Measurements from ENCODE around the gene PRKN. TPM values are rescaled to one million over a fixed set of nuclear protein-coding genes. Genes with fewer than 3 reads are reported as not detected.

The PRKN gene
- total and polyA plus RNA-seq, 2 experiments from 2014 or later: 2.3 to 3.9 TPM

- H3K79me2 ChIP-seq: no peaks in the 10 kb centered on the region
- 79% methylated on average over 7 of the region's 7 CpGs for WGBS (ENCODE audit: low lambda C conversion rate, missing lambda C conversion rate)
- no peaks in the 10 kb centered on the region for H3K9me3 ChIP-seq (ENCODE audit: low read depth)
- no peaks in the 10 kb centered on the region for H3K9me2 ChIP-seq (replicated peaks; ENCODE audit: insufficient read depth)
- no peak overlapping the region for H3K27ac ChIP-seq
- no peaks in the 10 kb centered on the region for H4K20me1 ChIP-seq (ENCODE audit: insufficient read depth, poor library complexity, severe bottlenecking)
- no peak overlapping the region for H3K4me3 ChIP-seq
- TF ChIP-seq CTCF (IDR thresholded peaks at IDR 0.05; ENCODE audit: poor library complexity): no peak
- no peak for TF ChIP-seq EZH2 (IDR thresholded peaks at IDR 0.05; ENCODE audit: borderline replicate concordance)
- no peak for TF ChIP-seq EZH2phosphoT487 (IDR thresholded peaks at IDR 0.05; ENCODE audit: low read depth, severe bottlenecking, unreplicated experiment)
- no peak overlapping the region for H3K4me2 ChIP-seq
- no peak overlapping the region for H2AFZ ChIP-seq
- H3K27me3 ChIP-seq: no peaks in the 10 kb centered on the region
- H3K36me3 ChIP-seq (replicated peaks; ENCODE audit: insufficient read depth, low read depth): no peaks in the 10 kb centered on the region
- DNase-seq (ENCODE audit: low spot score): no peak
- H3K4me1 ChIP-seq (ENCODE audit: insufficient read depth): no peaks in the 10 kb centered on the region
Measured at GRCh38 chr6:162055365-162055764, 672.2 kb downstream of the PRKN start.

- no peak for TF ChIP-seq EZH2 (IDR thresholded peaks at IDR 0.05; ENCODE audit: borderline replicate concordance)
- TF ChIP-seq CTCF (IDR thresholded peaks at IDR 0.05; ENCODE audit: poor library complexity): no peak
- TF ChIP-seq EZH2phosphoT487 (IDR thresholded peaks at IDR 0.05; ENCODE audit: low read depth, severe bottlenecking, unreplicated experiment): no peak
- Histone ChIP-seq H3K36me3 (replicated peaks; ENCODE audit: insufficient read depth, low read depth) (no peaks in the 10 kb centered on the region), H3K4me3 (no peak overlapping the region), H3K9me2 (replicated peaks; ENCODE audit: insufficient read depth) (no peaks in the 10 kb centered on the region), H3K27ac (no peak overlapping the region), H3K9me3 (ENCODE audit: low read depth) (no peaks in the 10 kb centered on the region), H3K4me2 (no peak overlapping the region), H4K20me1 (ENCODE audit: insufficient read depth, poor library complexity, severe bottlenecking) (no peaks in the 10 kb centered on the region), H3K79me2 (no peaks in the 10 kb centered on the region), H3K27me3 (no peaks in the 10 kb centered on the region), H2AFZ (no peak overlapping the region), H3K4me1 (ENCODE audit: insufficient read depth) (no peaks in the 10 kb centered on the region)
- 74% methylated on average over 7 of the region's 7 CpGs for WGBS (ENCODE audit: low lambda C conversion rate, missing lambda C conversion rate)
- no peak for DNase-seq (ENCODE audit: low spot score)
Measured at GRCh38 chr6:162053084-162053483, 674.5 kb downstream of the PRKN start.

- H3K9me2 ChIP-seq (replicated peaks; ENCODE audit: insufficient read depth): no peaks in the 10 kb centered on the region
- no peaks in the 10 kb centered on the region for H3K4me1 ChIP-seq (ENCODE audit: insufficient read depth)
- H2AFZ ChIP-seq: no peak overlapping the region
- H3K36me3 ChIP-seq (replicated peaks; ENCODE audit: insufficient read depth, low read depth): no peaks in the 10 kb centered on the region
- no peak overlapping the region for H3K4me2 ChIP-seq
- no peak overlapping the region for H3K4me3 ChIP-seq
- WGBS (ENCODE audit: low lambda C conversion rate, missing lambda C conversion rate): 87% methylated on average over 8 of the region's 8 CpGs
- no peaks in the 10 kb centered on the region for H3K9me3 ChIP-seq (ENCODE audit: low read depth)
- no peak for DNase-seq (ENCODE audit: low spot score)
- no peaks in the 10 kb centered on the region for H4K20me1 ChIP-seq (ENCODE audit: insufficient read depth, poor library complexity, severe bottlenecking)
- no peak for TF ChIP-seq EZH2 (IDR thresholded peaks at IDR 0.05; ENCODE audit: borderline replicate concordance)
- no peaks in the 10 kb centered on the region for H3K79me2 ChIP-seq
- no peak overlapping the region for H3K27ac ChIP-seq
- no peaks in the 10 kb centered on the region for H3K27me3 ChIP-seq
Measured at GRCh38 chr6:162050579-162050978, 677.0 kb downstream of the PRKN start.

- Histone ChIP-seq H3K4me1 (ENCODE audit: insufficient read depth) (no peaks in the 10 kb centered on the region), H3K79me2 (no peaks in the 10 kb centered on the region), H3K27ac (no peak overlapping the region), H3K36me3 (replicated peaks; ENCODE audit: insufficient read depth, low read depth) (no peaks in the 10 kb centered on the region), H2AFZ (no peak overlapping the region), H4K20me1 (ENCODE audit: insufficient read depth, poor library complexity, severe bottlenecking) (no peaks in the 10 kb centered on the region), H3K4me3 (no peak overlapping the region), H3K9me3 (ENCODE audit: low read depth) (no peaks in the 10 kb centered on the region), H3K27me3 (no peaks in the 10 kb centered on the region), H3K9me2 (replicated peaks; ENCODE audit: insufficient read depth) (no peaks in the 10 kb centered on the region), H3K4me2 (no peak overlapping the region)
- WGBS (ENCODE audit: low lambda C conversion rate, missing lambda C conversion rate): 95% methylated on average over 5 of the region's 5 CpGs
- no peak for DNase-seq (ENCODE audit: low spot score)
- no peak for TF ChIP-seq CTCF (IDR thresholded peaks at IDR 0.05; ENCODE audit: poor library complexity)
- TF ChIP-seq EZH2phosphoT487 (IDR thresholded peaks at IDR 0.05; ENCODE audit: low read depth, severe bottlenecking, unreplicated experiment): no peak
- no peak for TF ChIP-seq EZH2 (IDR thresholded peaks at IDR 0.05; ENCODE audit: borderline replicate concordance)
Measured at GRCh38 chr6:162046324-162046723, 681.2 kb downstream of the PRKN start.
